Duodenal mucosa (tissue), 2 donors: ENCODE data around the gene IDH3B.
A peak's percentile ranks its signal among the peaks of the same experiment; 100 is the strongest.

ENCODE experiments used
- H3K27ac ChIP-seq: one replicate; pipeline ENCODE4 v1.7.0; 2013; ENCODE audit warnings: low read depth, low read length
- H3K27me3 ChIP-seq, 2 donors: one replicate each; pipeline ENCODE4 v1.7.0; 2013; ENCODE audit warnings: low read length in 2 of 2, control low read depth in 1 of 2; ENCODE audit not compliant: insufficient read depth in 2 of 2, control insufficient read depth in 1 of 2
- H3K36me3 ChIP-seq, 2 donors: one replicate each; pipeline ENCODE4 v1.7.0; 2013; ENCODE audit warnings: low read length in 2 of 2, control low read depth in 1 of 2; ENCODE audit not compliant: insufficient read depth in 2 of 2, control insufficient read depth in 1 of 2
- H3K4me1 ChIP-seq, 2 donors: one replicate each; pipeline ENCODE4 v1.7.0; 2013; ENCODE audit warnings: low read length in 2 of 2, control low read depth in 1 of 2; ENCODE audit not compliant: insufficient read depth in 2 of 2, control insufficient read depth in 1 of 2
- H3K4me3 ChIP-seq, 2 donors: one replicate each; pipeline ENCODE4 v1.7.0; 2013; ENCODE audit warnings: low read length in 2 of 2, low read depth in 1 of 2
- H3K9ac ChIP-seq, 2 donors: one replicate each; pipeline ENCODE4 v1.7.0; 2013; ENCODE audit warnings: low read length in 2 of 2, low read depth in 1 of 2
- H3K9me3 ChIP-seq, 2 donors: one replicate each; pipeline ENCODE4 v1.7.0; 2013; ENCODE audit warnings: low read length in 2 of 2, control low read depth in 1 of 2; ENCODE audit not compliant: control insufficient read depth in 1 of 2

IDH3B gene

GRCh38 chr20:2651772-2652723 is 12.0 kb downstream of the IDH3B start, which contains the start of gene NOP56:
Gene NOP56, plus strand, starts transcription at chr20:2652632. Its CDS starts 29 bp downstream, at chr20:2652661.
- peak within 1 kb of the TSS; percentile 81 for H3K27ac ChIP-seq
- peak within 1 kb of the TSS; percentile 79 to 95 for H3K9ac ChIP-seq
- peaks cover 29 to 34% of the 10 kb centered on the region in 2 donors for H3K36me3 ChIP-seq
- peak within 1 kb of the TSS; percentile 99 for H3K4me3 ChIP-seq
- H3K27me3 ChIP-seq: no peaks in the 10 kb centered on the region
- H3K9me3 ChIP-seq: no peaks in the 10 kb centered on the region
- H3K4me1 ChIP-seq: peaks cover 14 to 22% of the 10 kb centered on the region in 2 donors

- Histone ChIP-seq H3K9me3 (no peaks in the 10 kb centered on the region), H3K4me3 (no peak overlapping the region), H3K36me3 (no peaks in the 10 kb centered on the region), H3K9ac (no peak overlapping the region), H3K27ac (no peak overlapping the region), H3K4me1 (no peaks in the 10 kb centered on the region), H3K27me3 (no peaks in the 10 kb centered on the region)
These were observed 20.3 kb downstream of the IDH3B start for GRCh38 chr20:2643708-2644107.

GRCh38 chr20:2640899-2641298 is 23.1 kb downstream of the IDH3B start:
- no peaks in the 10 kb centered on the region for H3K27me3 ChIP-seq
- no peak overlapping the region for H3K4me3 ChIP-seq
- H3K36me3 ChIP-seq: no peaks in the 10 kb centered on the region
- no peaks in the 10 kb centered on the region for H3K4me1 ChIP-seq
- no peaks in the 10 kb centered on the region for H3K9me3 ChIP-seq
- no peak overlapping the region for H3K9ac ChIP-seq
- no peak overlapping the region for H3K27ac ChIP-seq

GRCh38 chr20:2640260-2640659 is 23.8 kb downstream of the IDH3B start:
- no peaks in the 10 kb centered on the region for H3K27me3 ChIP-seq
- no peaks in the 10 kb centered on the region for H3K36me3 ChIP-seq
- no peak overlapping the region for H3K27ac ChIP-seq
- H3K4me1 ChIP-seq: no peaks in the 10 kb centered on the region
- H3K9me3 ChIP-seq: no peaks in the 10 kb centered on the region
- H3K9ac ChIP-seq: no peak overlapping the region
- no peak overlapping the region for H3K4me3 ChIP-seq

GRCh38 chr20:2637246-2637645 is 26.8 kb downstream of the IDH3B start:
- no peaks in the 10 kb centered on the region for H3K9me3 ChIP-seq
- no peaks in the 10 kb centered on the region for H3K27me3 ChIP-seq
- no peak overlapping the region for H3K27ac ChIP-seq
- H3K4me3 ChIP-seq: no peak overlapping the region
- no peak overlapping the region for H3K9ac ChIP-seq
- no peaks in the 10 kb centered on the region for H3K36me3 ChIP-seq
- no peaks in the 10 kb centered on the region for H3K4me1 ChIP-seq

- H3K36me3 ChIP-seq: no peaks in the 10 kb centered on the region
These were observed 30.6 kb downstream of the IDH3B start for GRCh38 chr20:2633381-2633780.

GRCh38 chr20:2631228-2631627 is 32.8 kb downstream of the IDH3B start:
- H3K9me3 ChIP-seq: no peaks in the 10 kb centered on the region
- no peaks in the 10 kb centered on the region for H3K27me3 ChIP-seq
- H3K4me3 ChIP-seq: no peak overlapping the region
- H3K36me3 ChIP-seq: no peaks in the 10 kb centered on the region
- H3K4me1 ChIP-seq: no peaks in the 10 kb centered on the region
- H3K9ac ChIP-seq: no peak overlapping the region
- no peak overlapping the region for H3K27ac ChIP-seq

More at GRCh38 chr20:2633381-2633780, 30.6 kb downstream of the IDH3B start:
- Histone ChIP-seq H3K9ac (no peak overlapping the region), H3K4me3 (no peak overlapping the region), H3K9me3 (no peaks in the 10 kb centered on the region), H3K4me1 (no peaks in the 10 kb centered on the region), H3K27me3 (no peaks in the 10 kb centered on the region), H3K27ac (no peak overlapping the region)

GRCh38 chr20:2626853-2627541 is 37.0 kb downstream of the IDH3B start:
- H3K4me3 ChIP-seq: no peak overlapping the region
- H3K4me1 ChIP-seq: no peaks in the 10 kb centered on the region
- no peak overlapping the region for H3K9ac ChIP-seq
- H3K27me3 ChIP-seq: no peaks in the 10 kb centered on the region
- no peak overlapping the region for H3K27ac ChIP-seq
- H3K9me3 ChIP-seq: no peaks in the 10 kb centered on the region
- no peaks in the 10 kb centered on the region for H3K36me3 ChIP-seq

GRCh38 chr20:2625062-2625461 is 39.0 kb downstream of the IDH3B start:
- H3K27me3 ChIP-seq: no peaks in the 10 kb centered on the region
- no peak overlapping the region for H3K27ac ChIP-seq
- no peaks in the 10 kb centered on the region for H3K4me1 ChIP-seq
- H3K9ac ChIP-seq: no peak overlapping the region
- no peaks in the 10 kb centered on the region for H3K36me3 ChIP-seq
- H3K4me3 ChIP-seq: no peak overlapping the region
- H3K9me3 ChIP-seq: no peaks in the 10 kb centered on the region

GRCh38 chr20:2624190-2624589 is 39.8 kb downstream of the IDH3B start:
- no peaks in the 10 kb centered on the region for H3K27me3 ChIP-seq
- no peak overlapping the region for H3K9ac ChIP-seq
- no peaks in the 10 kb centered on the region for H3K9me3 ChIP-seq
- no peaks in the 10 kb centered on the region for H3K4me1 ChIP-seq
- no peaks in the 10 kb centered on the region for H3K36me3 ChIP-seq
- H3K4me3 ChIP-seq: no peak overlapping the region
- H3K27ac ChIP-seq: no peak overlapping the region
